Astrocyte (in vitro differentiated cells and primary cell): ENCODE measurements around the gene CHML. TPM values are rescaled to one million over a fixed set of nuclear protein-coding genes. Genes with fewer than 3 reads are reported as not detected.

Experiments
- total RNA-seq: library from RNA; stranded (reverse); gene quantifications from 2 replicates; pipeline ENCODE4 v1.2.1, GENCODE V29; 2021

Gene CHML
- total RNA-seq, 1 donor from 2014 or later = 22.6 TPM

Other genes with a start within 250 kb of the CHML start
- 47.3 and 49.4 TPM in 2 replicates for gene FH, start 120.6 kb downstream of the CHML start, total RNA-seq
- 0.07 and 0.50 TPM in 2 replicates for gene KMO, start 108.0 kb downstream of the CHML start, total RNA-seq
- 12.0 and 16.9 TPM in 2 replicates for gene OPN3, start within 50 bp of the CHML start, total RNA-seq
- gene WDR64, start 11.9 kb upstream of the CHML start, total RNA-seq = not detected in 2 replicates
- gene EXO1, start 207.8 kb upstream of the CHML start, total RNA-seq = 2.9 and 3.8 TPM in 2 replicates